ENCODE data around the gene CHRND. TPM values are rescaled to one million over a fixed set of nuclear protein-coding genes. Genes with fewer than 3 reads are reported as not detected.

CHRND gene
- total and polyA plus RNA-seq, 7 experiments from 2014 or later: 0.13 TPM; not detected in 6

- intact Hi-C loops (cut with micrococcal nuclease): no loop called here
- ATAC-seq: no peak
These were observed 41.2 kb upstream of the CHRND start for GRCh38 chr2:232484628-232485347.

DNA sequence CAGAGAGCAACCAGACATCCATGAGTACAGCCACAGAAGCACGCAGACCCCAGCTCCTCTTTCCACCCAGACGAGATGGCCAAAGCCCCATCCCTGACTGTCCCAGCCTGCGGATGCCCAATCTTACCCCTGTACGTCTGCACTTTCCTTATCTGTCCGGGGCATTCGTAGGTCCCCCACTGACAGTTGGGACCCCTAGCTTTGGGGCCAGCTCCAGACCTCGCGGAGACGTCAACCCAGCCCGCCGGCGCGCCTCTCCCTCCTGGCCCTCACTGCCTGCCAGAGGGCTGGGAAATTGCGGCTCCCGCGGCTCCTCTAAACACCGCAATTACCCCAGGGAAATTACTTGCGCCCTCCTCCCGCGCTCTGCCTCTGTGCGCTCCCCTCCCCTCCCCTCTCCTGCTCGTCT lies 40.6 kb upstream of the CHRND start:
- intact Hi-C loops (cut with micrococcal nuclease): no loop called here
- no peaks in the 10 kb centered on the region for H3K27me3 ChIP-seq (ENCODE audit: control insufficient read depth in 2 of 2, insufficient read depth in 2 of 2, low read length in 2 of 2)
- no peak overlapping the region for H3K27ac ChIP-seq (ENCODE audit: low read depth, low read length)
- POLR2A ChIA-PET: no interaction called here
- H3K4me1 ChIP-seq (ENCODE audit: control insufficient read depth in 2 of 2, insufficient read depth in 2 of 2, low read length in 2 of 2): no peaks in the 10 kb centered on the region
- Mint-ChIP-seq H3K27ac (peak overlapping the region in 1 of 9 donors; percentile 25), H3K36me3 (no peaks in the 10 kb centered on the region), H3K9me3 (no peaks in the 10 kb centered on the region), H3K4me3 (peak overlapping the region in 5 of 10 donors; percentile 16 to 64 (median 43)), H3K4me1 (peaks cover 0 to 11% (median 9%) of the 10 kb centered on the region in 7 donors), H3K27me3 (peaks cover 30 to 48% (median 35%) of the 10 kb centered on the region in 5 donors)
- CTCF ChIA-PET: no interaction called here
- no peak overlapping the region for H3K4me3 ChIP-seq (ENCODE audit: low read length)
- no peaks in the 10 kb centered on the region for H3K9me3 ChIP-seq (ENCODE audit: control insufficient read depth in 2 of 3, low read length in 3 of 3)
- no peak for ATAC-seq
- no peaks in the 10 kb centered on the region for H3K36me3 ChIP-seq (ENCODE audit: control insufficient read depth in 2 of 3, insufficient read depth in 3 of 3, low read length in 3 of 3)
- no peak for DNase-seq

More at GRCh38 chr2:232484628-232485347, 41.2 kb upstream of the CHRND start:
- Mint-ChIP-seq H3K36me3 (no peaks in the 10 kb centered on the region), H3K4me3 (peak overlapping the region in 5 of 10 donors; percentile 16 to 64 (median 43)), H3K4me1 (peaks cover 0 to 11% (median 9%) of the 10 kb centered on the region in 7 donors), H3K27ac (no peak overlapping the region), H3K27me3 (peaks cover 30 to 43% (median 32%) of the 10 kb centered on the region in 5 donors), H3K9me3 (no peaks in the 10 kb centered on the region)
- H3K27ac ChIP-seq (ENCODE audit: low read depth, low read length): no peak overlapping the region
- no peaks in the 10 kb centered on the region for H3K4me1 ChIP-seq (ENCODE audit: control insufficient read depth in 2 of 2, insufficient read depth in 2 of 2, low read length in 2 of 2)
- ChIA-PET POLR2A (no interaction called here), CTCF (interaction anchor here (0.6 kb wide), 1 partner anchor 1297 kb away, joined by 3 read pairs; no protein-coding TSS in a partner anchor)
- no peak overlapping the region for H3K4me3 ChIP-seq (ENCODE audit: low read length)
- DNase-seq: no peak
- no peaks in the 10 kb centered on the region for H3K36me3 ChIP-seq (ENCODE audit: control insufficient read depth in 2 of 3, insufficient read depth in 3 of 3, low read length in 3 of 3)
- no peaks in the 10 kb centered on the region for H3K9me3 ChIP-seq (ENCODE audit: control insufficient read depth in 2 of 3, low read length in 3 of 3)
- H3K27me3 ChIP-seq (ENCODE audit: control insufficient read depth in 2 of 2, insufficient read depth in 2 of 2, low read length in 2 of 2): no peaks in the 10 kb centered on the region

DNA sequence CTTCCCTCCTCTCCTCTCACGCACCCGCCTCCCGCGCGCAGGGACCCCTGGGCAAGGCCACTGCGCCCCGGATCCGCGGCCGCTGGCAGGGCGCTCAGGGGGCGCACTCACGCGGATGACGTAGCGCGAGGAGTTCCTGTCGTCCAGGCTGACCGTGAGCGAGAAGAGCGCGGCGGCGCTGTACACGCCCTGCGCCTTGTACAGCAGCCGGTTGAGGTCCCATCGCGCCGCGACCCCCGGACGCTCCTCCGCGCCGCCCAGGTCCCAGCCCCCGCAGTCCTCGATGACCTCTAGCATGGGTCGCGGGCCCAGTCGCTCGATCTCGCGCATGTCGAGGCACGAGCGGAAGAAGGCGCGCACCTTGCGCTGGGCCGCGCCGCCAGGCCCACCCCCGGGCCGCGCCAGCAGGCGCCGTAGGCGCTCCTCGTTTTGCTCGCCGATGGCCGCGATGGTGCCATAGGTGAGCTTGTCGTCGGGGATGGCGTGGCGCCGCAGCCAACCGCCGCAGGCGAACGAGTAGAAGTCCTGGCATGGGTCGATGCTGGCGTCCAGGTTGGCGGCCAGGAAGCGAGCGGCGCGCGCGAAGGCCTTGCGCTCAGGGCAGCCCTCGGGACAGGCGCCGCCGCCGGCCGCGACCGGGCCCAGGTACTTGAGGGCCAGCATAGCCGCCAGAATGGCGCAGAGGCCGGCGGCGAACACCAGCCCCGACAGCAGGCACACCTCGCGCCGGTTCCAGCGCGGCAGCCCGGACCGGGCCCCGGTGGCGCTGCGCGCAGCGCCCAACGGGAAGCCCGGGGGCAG lies 40.0 kb upstream of the CHRND start:
- Mint-ChIP-seq H3K4me1 (peaks cover 0 to 11% (median 9%) of the 10 kb centered on the region in 7 donors), H3K36me3 (no peaks in the 10 kb centered on the region), H3K27ac (no peak overlapping the region), H3K27me3 (peaks cover 30 to 50% (median 36%) of the 10 kb centered on the region in 5 donors), H3K4me3 (peak overlapping the region in 3 of 10 donors; percentile 43 to 67 (median 45)), H3K9me3 (no peaks in the 10 kb centered on the region)
- ChIA-PET CTCF (no interaction called here), POLR2A (no interaction called here)
- no peak overlapping the region for H3K27ac ChIP-seq (ENCODE audit: low read depth, low read length)
- no peaks in the 10 kb centered on the region for H3K27me3 ChIP-seq (ENCODE audit: control insufficient read depth in 2 of 2, insufficient read depth in 2 of 2, low read length in 2 of 2)
- H3K9me3 ChIP-seq (ENCODE audit: control insufficient read depth in 2 of 3, low read length in 3 of 3): no peaks in the 10 kb centered on the region
- ATAC-seq: no peak
- H3K4me1 ChIP-seq (ENCODE audit: control insufficient read depth in 2 of 2, insufficient read depth in 2 of 2, low read length in 2 of 2): no peaks in the 10 kb centered on the region
- intact Hi-C loops (cut with micrococcal nuclease): no loop called here
- no peaks in the 10 kb centered on the region for H3K36me3 ChIP-seq (ENCODE audit: control insufficient read depth in 2 of 3, insufficient read depth in 3 of 3, low read length in 3 of 3)
- H3K4me3 ChIP-seq (ENCODE audit: low read length): no peak overlapping the region
- no peak for DNase-seq

GRCh38 chr2:232486558-232487384 lies 39.2 kb upstream of the CHRND start:
- Histone ChIP-seq H3K27me3 (ENCODE audit: control insufficient read depth in 2 of 2, insufficient read depth in 2 of 2, low read length in 2 of 2) (no peaks in the 10 kb centered on the region), H3K36me3 (ENCODE audit: control insufficient read depth in 2 of 3, insufficient read depth in 3 of 3, low read length in 3 of 3) (no peaks in the 10 kb centered on the region), H3K4me3 (ENCODE audit: low read length) (no peak overlapping the region), H3K4me1 (ENCODE audit: control insufficient read depth in 2 of 2, insufficient read depth in 2 of 2, low read length in 2 of 2) (no peaks in the 10 kb centered on the region), H3K9me3 (ENCODE audit: control insufficient read depth in 2 of 3, low read length in 3 of 3) (no peaks in the 10 kb centered on the region), H3K27ac (ENCODE audit: low read depth, low read length) (no peak overlapping the region)
- no peak overlapping the region for H3K27ac Mint-ChIP-seq
- intact Hi-C loops (cut with micrococcal nuclease): no loop called here
- peak overlapping the region in 6 of 10 donors; percentile 9 to 67 (median 25) for H3K4me3 Mint-ChIP-seq
- DNase-seq (no peak), ATAC-seq (no peak)
- no peaks in the 10 kb centered on the region for H3K36me3 Mint-ChIP-seq
- peaks cover 0 to 11% (median 9%) of the 10 kb centered on the region in 7 donors for H3K4me1 Mint-ChIP-seq
- CTCF ChIA-PET: no interaction called here
- no peaks in the 10 kb centered on the region for H3K9me3 Mint-ChIP-seq
- POLR2A ChIA-PET: no interaction called here
- H3K27me3 Mint-ChIP-seq: peaks cover 32 to 56% (median 40%) of the 10 kb centered on the region in 5 donors

DNA sequence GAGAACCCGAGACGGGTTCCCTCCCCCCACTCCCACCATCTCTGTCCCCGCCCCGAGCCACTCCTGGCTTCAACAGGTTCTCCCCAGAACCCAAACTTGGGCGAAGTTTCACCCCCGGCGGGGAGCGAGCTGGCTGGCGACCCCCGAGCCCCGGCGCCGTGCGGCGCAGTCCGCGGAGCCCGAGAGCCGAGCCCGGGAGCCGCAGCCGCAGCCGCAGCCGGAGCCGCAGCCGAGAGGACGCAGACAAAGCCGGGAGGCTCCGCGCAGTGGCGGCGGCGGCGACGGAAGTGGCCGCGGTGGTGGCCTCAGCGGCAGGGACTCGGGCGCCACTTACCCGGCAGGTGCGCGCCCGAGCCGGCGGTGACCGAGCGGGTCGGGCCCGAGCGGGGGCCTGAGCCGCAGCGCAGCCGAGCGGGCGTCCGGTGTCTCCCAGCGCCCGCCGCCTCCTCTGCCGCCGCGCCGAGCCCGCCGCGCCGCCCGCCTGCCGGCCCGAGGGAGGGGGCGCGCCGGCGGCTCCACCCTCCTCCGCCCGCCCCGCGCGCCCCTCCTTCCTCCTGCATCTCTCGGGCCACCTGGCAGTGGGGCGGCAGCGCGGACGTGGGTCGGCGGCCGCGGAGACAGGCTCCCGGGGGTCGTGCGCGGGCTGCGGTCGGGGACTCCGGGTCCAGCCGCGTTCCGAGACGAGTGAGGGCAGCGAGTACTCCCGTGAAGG lies 38.4 kb upstream of the CHRND start, which contains the start of gene ECEL1:
Gene ECEL1, minus strand, starts transcription at position 450 of the 712 bp plus-strand sequence. CDS start 1,181 bp downstream, outside the sequence.
- ATAC-seq (no peak), DNase-seq (no peak)
- H3K36me3 ChIP-seq (ENCODE audit: control insufficient read depth in 2 of 3, insufficient read depth in 3 of 3, low read length in 3 of 3): no peaks in the 10 kb centered on the region
- peaks cover 36 to 58% (median 41%) of the 10 kb centered on the region in 5 donors for H3K27me3 Mint-ChIP-seq
- H3K27ac ChIP-seq (ENCODE audit: low read depth, low read length): no peak within 1 kb of the TSS
- no peaks in the 10 kb centered on the region for H3K4me1 ChIP-seq (ENCODE audit: control insufficient read depth in 2 of 2, insufficient read depth in 2 of 2, low read length in 2 of 2)
- ChIA-PET POLR2A (no interaction called here), CTCF (no interaction called here)
- H3K4me3 ChIP-seq (ENCODE audit: low read length): no peak within 1 kb of the TSS
- no peaks in the 10 kb centered on the region for H3K27me3 ChIP-seq (ENCODE audit: control insufficient read depth in 2 of 2, insufficient read depth in 2 of 2, low read length in 2 of 2)
- H3K36me3 Mint-ChIP-seq: no peaks in the 10 kb centered on the region
- no peaks in the 10 kb centered on the region for H3K9me3 Mint-ChIP-seq
- H3K4me1 Mint-ChIP-seq: peaks cover 0 to 11% (median 9%) of the 10 kb centered on the region in 7 donors
- H3K27ac Mint-ChIP-seq: no peak within 1 kb of the TSS
- no peaks in the 10 kb centered on the region for H3K9me3 ChIP-seq (ENCODE audit: control insufficient read depth in 2 of 3, low read length in 3 of 3)
- peak within 1 kb of the TSS in 9 of 10 donors; percentile 14 to 67 (median 53) for H3K4me3 Mint-ChIP-seq
- intact Hi-C loops (cut with micrococcal nuclease): no loop called here
